HCT116 (cell line): ENCODE data around the gene PSENEN.

Experiments
- CEBPB ChIP-seq: IDR thresholded peaks from 2 replicates; pipeline ENCODE4 v1.6.1; 2012; ENCODE audit warnings: low read depth
- EGR1 ChIP-seq: IDR thresholded peaks from 2 replicates; pipeline ENCODE4 v1.6.1; 2012; ENCODE audit warnings: low read depth
- EZH2 ChIP-seq: fragments of 200-600 bp; sonication (generic); IDR thresholded peaks from 2 replicates; pipeline ENCODE4 v1.6.1; 2017; ENCODE audit warnings: antibody characterized with exemption, mixed run types
- EZH2phosphoT487 ChIP-seq: fragments of 200-600 bp; IDR thresholded peaks from 2 replicates; pipeline ENCODE4 v1.6.1; 2018; ENCODE audit warnings: antibody characterized with exemption, borderline replicate concordance
- JUND ChIP-seq: IDR thresholded peaks from 2 replicates; pipeline ENCODE4 v1.6.1; 2012
- POLR2A ChIP-seq: IDR thresholded peaks from 2 replicates; pipeline ENCODE4 v1.7.0; 2011; ENCODE audit warnings: borderline replicate concordance; ENCODE audit not compliant: insufficient read depth, insufficient read length; ENCODE audit errors: extremely low read depth
- POLR2AphosphoS5 ChIP-seq: IDR thresholded peaks from 2 replicates; pipeline ENCODE4 v1.6.1; 2011; ENCODE audit warnings: mild to moderate bottlenecking, low read depth, low read length, moderate library complexity
- RAD21 ChIP-seq: IDR thresholded peaks from 2 replicates; pipeline ENCODE4 v1.6.1; 2012; ENCODE audit warnings: low read depth, mild to moderate bottlenecking
- SRF ChIP-seq: IDR thresholded peaks from 2 replicates; pipeline ENCODE4 v1.6.1; 2012; ENCODE audit warnings: low read depth
- ZFX ChIP-seq: fragments of 450-650 bp; IDR thresholded peaks from 2 replicates; pipeline ENCODE4 v1.6.1; 2017
- TF ChIP-seq, protein P1 (sequence below), 3 experiments: fragments of 200-600 bp in 1 of 3; sonication (generic) in 1 of 3; IDR thresholded peaks in 2 of 3; conservative IDR thresholded peaks in 1 of 3; 2 replicates each; pipeline ENCODE4 v1.5.1; 2012 to 2017; ENCODE audit warnings: low read depth in 2 of 3, low read length in 2 of 3, antibody characterized with exemption in 1 of 3, borderline replicate concordance in 1 of 3, control low read depth in 1 of 3, mild to moderate bottlenecking in 1 of 3, mixed read lengths in 1 of 3, mixed run types in 1 of 3, moderate library complexity in 1 of 3; ENCODE audit not compliant: insufficient read depth in 1 of 3
- TF ChIP-seq, protein P2 (sequence below): IDR thresholded peaks from 2 replicates; pipeline ENCODE4 v1.6.1; 2011; ENCODE audit warnings: mild to moderate bottlenecking, low read length, moderate library complexity; ENCODE audit not compliant: insufficient replicate concordance; ENCODE audit errors: extremely low read depth
- TF ChIP-seq, protein P3 (sequence below): IDR thresholded peaks from 2 replicates; pipeline ENCODE4 v1.6.1; 2012

DNA sequence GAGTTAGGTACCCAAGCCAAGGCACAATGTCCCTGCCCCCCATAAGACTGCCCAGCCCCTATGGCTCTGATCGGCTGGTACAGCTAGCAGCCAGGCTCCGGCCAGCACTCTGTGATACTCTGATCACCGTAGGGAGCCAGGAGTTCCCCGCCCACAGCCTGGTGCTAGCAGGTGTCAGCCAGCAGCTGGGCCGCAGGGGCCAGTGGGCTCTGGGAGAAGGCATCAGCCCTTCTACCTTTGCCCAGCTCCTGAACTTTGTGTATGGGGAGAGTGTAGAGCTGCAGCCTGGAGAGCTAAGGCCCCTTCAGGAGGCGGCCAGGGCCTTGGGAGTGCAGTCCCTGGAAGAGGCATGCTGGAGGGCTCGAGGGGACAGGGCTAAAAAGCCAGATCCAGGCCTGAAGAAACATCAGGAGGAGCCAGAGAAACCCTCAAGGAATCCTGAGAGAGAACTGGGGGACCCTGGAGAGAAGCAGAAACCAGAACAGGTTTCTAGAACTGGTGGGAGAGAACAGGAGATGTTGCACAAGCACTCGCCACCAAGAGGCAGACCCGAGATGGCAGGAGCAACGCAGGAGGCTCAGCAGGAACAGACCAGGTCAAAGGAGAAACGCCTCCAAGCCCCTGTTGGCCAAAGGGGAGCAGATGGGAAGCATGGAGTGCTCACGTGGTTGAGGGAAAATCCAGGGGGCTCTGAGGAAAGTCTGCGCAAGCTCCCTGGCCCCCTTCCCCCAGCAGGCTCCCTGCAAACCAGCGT is 30.7 kb upstream of the PSENEN start:
- TF ChIP-seq, protein P1, sequence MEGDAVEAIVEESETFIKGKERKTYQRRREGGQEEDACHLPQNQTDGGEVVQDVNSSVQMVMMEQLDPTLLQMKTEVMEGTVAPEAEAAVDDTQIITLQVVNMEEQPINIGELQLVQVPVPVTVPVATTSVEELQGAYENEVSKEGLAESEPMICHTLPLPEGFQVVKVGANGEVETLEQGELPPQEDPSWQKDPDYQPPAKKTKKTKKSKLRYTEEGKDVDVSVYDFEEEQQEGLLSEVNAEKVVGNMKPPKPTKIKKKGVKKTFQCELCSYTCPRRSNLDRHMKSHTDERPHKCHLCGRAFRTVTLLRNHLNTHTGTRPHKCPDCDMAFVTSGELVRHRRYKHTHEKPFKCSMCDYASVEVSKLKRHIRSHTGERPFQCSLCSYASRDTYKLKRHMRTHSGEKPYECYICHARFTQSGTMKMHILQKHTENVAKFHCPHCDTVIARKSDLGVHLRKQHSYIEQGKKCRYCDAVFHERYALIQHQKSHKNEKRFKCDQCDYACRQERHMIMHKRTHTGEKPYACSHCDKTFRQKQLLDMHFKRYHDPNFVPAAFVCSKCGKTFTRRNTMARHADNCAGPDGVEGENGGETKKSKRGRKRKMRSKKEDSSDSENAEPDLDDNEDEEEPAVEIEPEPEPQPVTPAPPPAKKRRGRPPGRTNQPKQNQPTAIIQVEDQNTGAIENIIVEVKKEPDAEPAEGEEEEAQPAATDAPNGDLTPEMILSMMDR (IDR thresholded peaks at IDR 0.05 in 2 of 3, conservative IDR thresholded peaks at IDR 0.05 in 1 of 3; ENCODE audit: borderline replicate concordance in 1 of 3, insufficient read depth in 1 of 3, low read depth in 2 of 3, low read length in 2 of 3), result peak in 2 of 3 experiments; percentile 10 to 40; a peak in 2 of 6 replicates
- TF ChIP-seq EZH2, result no peak
- no peak for TF ChIP-seq POLR2AphosphoS5
- no peak for TF ChIP-seq EGR1
- TF ChIP-seq POLR2A, result no peak
- TF ChIP-seq RAD21, result no peak
- TF ChIP-seq JUND, result no peak
- no peak for TF ChIP-seq CEBPB
- TF ChIP-seq, protein P2, sequence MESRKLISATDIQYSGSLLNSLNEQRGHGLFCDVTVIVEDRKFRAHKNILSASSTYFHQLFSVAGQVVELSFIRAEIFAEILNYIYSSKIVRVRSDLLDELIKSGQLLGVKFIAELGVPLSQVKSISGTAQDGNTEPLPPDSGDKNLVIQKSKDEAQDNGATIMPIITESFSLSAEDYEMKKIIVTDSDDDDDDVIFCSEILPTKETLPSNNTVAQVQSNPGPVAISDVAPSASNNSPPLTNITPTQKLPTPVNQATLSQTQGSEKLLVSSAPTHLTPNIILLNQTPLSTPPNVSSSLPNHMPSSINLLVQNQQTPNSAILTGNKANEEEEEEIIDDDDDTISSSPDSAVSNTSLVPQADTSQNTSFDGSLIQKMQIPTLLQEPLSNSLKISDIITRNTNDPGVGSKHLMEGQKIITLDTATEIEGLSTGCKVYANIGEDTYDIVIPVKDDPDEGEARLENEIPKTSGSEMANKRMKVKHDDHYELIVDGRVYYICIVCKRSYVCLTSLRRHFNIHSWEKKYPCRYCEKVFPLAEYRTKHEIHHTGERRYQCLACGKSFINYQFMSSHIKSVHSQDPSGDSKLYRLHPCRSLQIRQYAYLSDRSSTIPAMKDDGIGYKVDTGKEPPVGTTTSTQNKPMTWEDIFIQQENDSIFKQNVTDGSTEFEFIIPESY, result no peak
- TF ChIP-seq, protein P3, sequence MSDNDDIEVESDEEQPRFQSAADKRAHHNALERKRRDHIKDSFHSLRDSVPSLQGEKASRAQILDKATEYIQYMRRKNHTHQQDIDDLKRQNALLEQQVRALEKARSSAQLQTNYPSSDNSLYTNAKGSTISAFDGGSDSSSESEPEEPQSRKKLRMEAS, result no peak
- TF ChIP-seq ZFX, result no peak
- no peak for TF ChIP-seq EZH2phosphoT487
- no peak for TF ChIP-seq SRF
